OCI-LY7 (cell line): ENCODE data around the gene CEMIP2. TPM values are rescaled to one million over a fixed set of nuclear protein-coding genes. Genes with fewer than 3 reads are reported as not detected.

Experiments
- BruUV-seq: library from RNA; stranded (reverse); fragments of 400-500 nt; replicated peaks from 2 replicates; lab custom pipeline; 2021; lab: Mats Ljungman, UMichigan
- CTCF ChIA-PET: fragments of 300-600 bp; sonication (Branson Sonifier 250); formaldehyde crosslinking; loops from one replicate; lab custom pipeline; 2022; ENCODE audit warnings: antibody characterized with exemption; ENCODE audit not compliant: unreplicated experiment; lab: Charles Lee
- POLR2A ChIA-PET: fragments of 300-600 bp; sonication (Branson Sonifier 250); formaldehyde crosslinking; loops from one replicate; lab custom pipeline; 2022; ENCODE audit warnings: antibody characterized with exemption; lab: Charles Lee
- DNase-seq: peaks from one replicate; pipeline ENCODE4 v3.0.0-alpha.2; 2015; ENCODE audit warnings: low spot score
- H2AFZ ChIP-seq: fragments of 200-600 bp; sonication (generic), shearing (Covaris generic); 2 replicates; pipeline ENCODE4 v1.6.1; 2014; ENCODE audit warnings: mild to moderate bottlenecking, antibody characterized with exemption, low read length, moderate library complexity
- H3K27ac ChIP-seq: fragments of 200-600 bp; sonication (generic); 2 replicates; pipeline ENCODE4 v1.5.1; 2014; ENCODE audit warnings: mixed run types, low read depth, mild to moderate bottlenecking, moderate library complexity, low read length, inconsistent platforms; ENCODE audit not compliant: poor library complexity, severe bottlenecking
- H3K36me3 ChIP-seq: fragments of 200-600 bp; sonication (generic); 2 replicates; pipeline ENCODE4 v1.6.1; 2014; ENCODE audit warnings: mild to moderate bottlenecking, antibody characterized with exemption, low read length, moderate library complexity, mixed read lengths; ENCODE audit not compliant: insufficient read depth
- H3K4me1 ChIP-seq: fragments of 200-600 bp; sonication (generic); 2 replicates; pipeline ENCODE4 v1.5.1; 2014; ENCODE audit warnings: mild to moderate bottlenecking, low read length; ENCODE audit not compliant: insufficient read depth, poor library complexity, severe bottlenecking
- H3K4me2 ChIP-seq: fragments of 200-600 bp; sonication (generic); 2 replicates; pipeline ENCODE4 v1.6.1; 2014; ENCODE audit warnings: mild to moderate bottlenecking, low read length
- H3K4me3 ChIP-seq: fragments of 200-600 bp; sonication (generic); 2 replicates; pipeline ENCODE4 v1.5.1; 2014; ENCODE audit warnings: mild to moderate bottlenecking, low read depth, low read length; ENCODE audit not compliant: poor library complexity, severe bottlenecking
- H3K79me2 ChIP-seq: fragments of 200-600 bp; sonication (generic); 2 replicates; pipeline ENCODE4 v1.6.1; 2016; ENCODE audit warnings: low read depth, mild to moderate bottlenecking, low read length, moderate library complexity, mixed read lengths; ENCODE audit not compliant: insufficient read depth
- H3K9me2 ChIP-seq: fragments of 200-600 bp; sonication (generic); 2 replicates; pipeline ENCODE4 v1.6.1; 2016; ENCODE audit warnings: mild to moderate bottlenecking, low read length, mixed read lengths; ENCODE audit not compliant: insufficient read depth
- H3K9me3 ChIP-seq: fragments of 200-600 bp; sonication (generic); 2 replicates; pipeline ENCODE4 v1.6.1; 2014; ENCODE audit warnings: mild to moderate bottlenecking, mixed run types, low read length, mixed read lengths
- H4K20me1 ChIP-seq: fragments of 200-600 bp; sonication (generic); 2 replicates; pipeline ENCODE4 v1.6.1; 2014; ENCODE audit warnings: mild to moderate bottlenecking, antibody characterized with exemption, low read length, moderate library complexity, mixed read lengths; ENCODE audit not compliant: insufficient read depth
- CTCF ChIP-seq: fragments of 200-600 bp; sonication (generic); conservative IDR thresholded peaks from 2 replicates; pipeline ENCODE4 v1.5.1; 2014; ENCODE audit warnings: mild to moderate bottlenecking, antibody characterized with exemption, low read length, moderate library complexity, mixed read lengths
- EZH2phosphoT487 ChIP-seq: fragments of 200-600 bp; sonication (generic); IDR thresholded peaks from 2 replicates; pipeline ENCODE4 v1.6.1; 2018; ENCODE audit warnings: low read depth, borderline replicate concordance, mild to moderate bottlenecking, mixed run types, antibody characterized with exemption, low read length, moderate library complexity, mixed read lengths
- intact Hi-C: fragments of 100-400 bp; cut with micrococcal nuclease; formaldehyde crosslinking; loops from one replicate; pipeline ENCODE4 v1.10.0; 2022; ENCODE audit not compliant: unreplicated experiment
- total RNA-seq, 2 experiments: library from RNA; depleted of rRNA in 1 of 2; stranded (reverse); fragments of >200 nt in 1 of 2; shearing (Covaris generic) in 1 of 2; gene quantifications; 2 replicates each; pipeline ENCODE4 v1.2.3, GENCODE V29; 2014 to 2022

CEMIP2 gene
- total RNA-seq, 2 experiments from 2014 or later: 1.8 to 4.8 TPM

DNA sequence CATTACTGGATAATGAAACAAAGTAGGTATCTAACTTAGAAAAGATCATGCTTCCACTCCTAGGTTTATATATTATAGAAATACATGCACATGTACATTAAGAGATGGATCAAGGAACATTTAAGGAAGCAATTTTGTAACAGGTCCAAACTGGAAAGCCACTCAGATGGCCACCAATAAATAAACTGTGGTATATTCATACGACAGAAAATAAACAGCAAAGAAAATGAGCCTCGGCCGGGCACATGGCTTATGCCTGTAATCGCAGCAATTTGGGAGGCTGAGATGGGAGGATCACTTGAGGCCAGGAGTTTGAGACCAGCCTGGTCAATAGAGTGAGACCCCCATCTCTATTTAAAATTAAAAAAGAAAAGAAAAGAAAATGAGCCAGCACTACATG is 25.6 kb downstream of the CEMIP2 start:
- no peak for DNase-seq
- H3K27ac ChIP-seq: no peak overlapping the region
- H3K36me3 ChIP-seq: no peaks in the 10 kb centered on the region
- TF ChIP-seq CTCF (no peak), EZH2phosphoT487 (no peak)
- BruUV-seq: no TSS peak
- no peak overlapping the region for H3K4me3 ChIP-seq
- no peaks in the 10 kb centered on the region for H3K4me1 ChIP-seq
- ChIA-PET POLR2A (no interaction called here), CTCF (no interaction called here)
- no peaks in the 10 kb centered on the region for H3K79me2 ChIP-seq
- no peak overlapping the region for H3K4me2 ChIP-seq
- no peaks in the 10 kb centered on the region for H4K20me1 ChIP-seq
- intact Hi-C loops: no loop called here
- no peaks in the 10 kb centered on the region for H3K9me3 ChIP-seq
- no peak overlapping the region for H2AFZ ChIP-seq
- no peaks in the 10 kb centered on the region for H3K9me2 ChIP-seq

DNA sequence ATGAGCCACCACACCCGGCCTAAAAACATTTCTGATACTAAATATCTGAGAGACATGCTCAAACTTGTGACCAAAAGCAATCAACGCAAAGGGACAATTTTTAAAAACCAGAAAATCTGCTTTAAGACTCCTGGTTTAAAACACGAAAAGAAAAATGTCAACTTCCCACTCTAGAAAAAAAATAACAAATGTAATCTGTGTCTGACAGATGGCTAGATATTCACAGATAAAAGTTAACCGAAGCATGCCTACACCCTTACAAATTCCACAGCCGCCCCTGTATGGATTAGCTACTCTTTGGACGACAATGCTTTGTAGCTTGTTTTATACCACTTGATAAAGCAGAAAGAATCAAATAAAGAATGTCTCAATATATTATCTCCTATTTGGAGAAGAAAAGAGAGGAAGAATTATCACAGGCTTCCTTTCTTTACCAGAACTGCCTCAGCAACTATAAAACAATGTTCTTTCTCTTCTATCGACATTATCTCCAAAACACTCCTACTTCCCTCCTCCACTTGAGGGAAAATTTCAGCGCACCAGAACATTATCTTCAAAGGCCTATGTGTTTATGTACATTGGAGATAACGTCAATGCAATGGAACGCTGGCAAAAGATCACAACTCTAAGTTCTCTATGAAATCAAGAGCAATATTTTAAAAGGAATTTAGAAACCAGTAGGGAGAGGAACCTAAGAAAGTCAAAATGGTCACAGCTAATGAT is 26.2 kb downstream of the CEMIP2 start:
- Histone ChIP-seq H3K4me3 (no peak overlapping the region), H2AFZ (no peak overlapping the region), H3K9me2 (no peaks in the 10 kb centered on the region), H3K9me3 (no peaks in the 10 kb centered on the region), H3K4me2 (no peak overlapping the region), H4K20me1 (no peaks in the 10 kb centered on the region), H3K27ac (no peak overlapping the region), H3K79me2 (no peaks in the 10 kb centered on the region), H3K36me3 (no peaks in the 10 kb centered on the region), H3K4me1 (no peaks in the 10 kb centered on the region)
- ChIA-PET CTCF (no interaction called here), POLR2A (no interaction called here)
- intact Hi-C loops: no loop called here
- no peak for DNase-seq
- BruUV-seq: no TSS peak
- TF ChIP-seq CTCF (no peak), EZH2phosphoT487 (no peak)

GRCh38 chr9:71740199-71740598 is 28.1 kb downstream of the CEMIP2 start:
- no peaks in the 10 kb centered on the region for H3K9me3 ChIP-seq
- BruUV-seq: no TSS peak
- ChIA-PET CTCF (no interaction called here), POLR2A (no interaction called here)
- intact Hi-C loops: no loop called here
- no peaks in the 10 kb centered on the region for H3K79me2 ChIP-seq
- H3K4me3 ChIP-seq: no peak overlapping the region
- no peak for DNase-seq
- H3K9me2 ChIP-seq: no peaks in the 10 kb centered on the region
- TF ChIP-seq EZH2phosphoT487 (no peak), CTCF (no peak)
- no peak overlapping the region for H3K27ac ChIP-seq
- no peaks in the 10 kb centered on the region for H4K20me1 ChIP-seq
- no peaks in the 10 kb centered on the region for H3K4me1 ChIP-seq
- H3K36me3 ChIP-seq: no peaks in the 10 kb centered on the region
- H2AFZ ChIP-seq: no peak overlapping the region
- H3K4me2 ChIP-seq: no peak overlapping the region
